ENCODE data around the gene KMT5B.

Gene KMT5B

GRCh38 chr11:68179847-68180246 lies 33.2 kb downstream of the KMT5B start:
- DNase-seq, result no peak

- no peak for DNase-seq
These were observed 35.2 kb downstream of the KMT5B start for GRCh38 chr11:68177877-68178276.

- DNase-seq, result no peak
These were observed 39.2 kb downstream of the KMT5B start for GRCh38 chr11:68173926-68174325.

- DNase-seq, result no peak
These were observed 43.7 kb downstream of the KMT5B start for GRCh38 chr11:68169442-68169841.

- DNase-seq, result no peak
These were observed 44.4 kb downstream of the KMT5B start for GRCh38 chr11:68168694-68169093.

GRCh38 chr11:68167474-68167873 lies 45.6 kb downstream of the KMT5B start:
- DNase-seq, result no peak

GRCh38 chr11:68166969-68167368 lies 46.1 kb downstream of the KMT5B start:
- DNase-seq, result no peak

GRCh38 chr11:68165601-68166000 lies 47.5 kb downstream of the KMT5B start:
- no peak for DNase-seq

- no peak for DNase-seq
These were observed 48.7 kb downstream of the KMT5B start for GRCh38 chr11:68164437-68164836.

GRCh38 chr11:68163691-68164090 lies 49.4 kb downstream of the KMT5B start:
- DNase-seq, result no peak

- DNase-seq, result no peak
These were observed 52.9 kb downstream of the KMT5B start for GRCh38 chr11:68160100-68160695.

GRCh38 chr11:68159665-68160064 lies 53.4 kb downstream of the KMT5B start:
- DNase-seq, result no peak

- DNase-seq, result no peak
These were observed 53.9 kb downstream of the KMT5B start for GRCh38 chr11:68159161-68159560.

- DNase-seq, result no peak
These were observed 54.5 kb downstream of the KMT5B start for GRCh38 chr11:68158580-68158979.

- no peak for DNase-seq
These were observed 59.4 kb downstream of the KMT5B start for GRCh38 chr11:68153742-68154141.

- DNase-seq, result no peak
These were observed 63.1 kb downstream of the KMT5B start for GRCh38 chr11:68150037-68150436.

GRCh38 chr11:68149417-68149816 lies 63.7 kb downstream of the KMT5B start:
- DNase-seq, result no peak

GRCh38 chr11:68148879-68149278 lies 64.2 kb downstream of the KMT5B start:
- no peak for DNase-seq

- DNase-seq, result no peak
These were observed 64.9 kb downstream of the KMT5B start for GRCh38 chr11:68148071-68148805.

- DNase-seq, result peak in 7 of 14 donors; percentile 10 to 48 (median 20)
These were observed 66.2 kb downstream of the KMT5B start for GRCh38 chr11:68146704-68147474.

GRCh38 chr11:68146010-68146540 lies 67.0 kb downstream of the KMT5B start:
- peak in 8 of 14 donors; percentile 5 to 59 (median 26) for DNase-seq

- DNase-seq, result no peak
These were observed 67.8 kb downstream of the KMT5B start for GRCh38 chr11:68145120-68145866.

GRCh38 chr11:68143310-68143689 lies 69.8 kb downstream of the KMT5B start:
- no peak for DNase-seq

Measured in C1 segment of cervical spinal cord (tissue), 14 donors.